Measurements from ENCODE around the gene PDCD4.
"Not testable (repeated sequence)": the region's sequence is repeated elsewhere in the genome, so short reads cannot be mapped to it uniquely, and the experiment has no call there.

The PDCD4 gene

GRCh38 chr10:110883924-110884323 is 12.2 kb downstream of the PDCD4 start:
- DNase-seq (ENCODE audit: low read depth): no peak

- no peak for DNase-seq (ENCODE audit: low read depth)
Observed at GRCh38 chr10:110885932-110886674, 14.4 kb downstream of the PDCD4 start.

GRCh38 chr10:110887560-110887959 is 15.8 kb downstream of the PDCD4 start:
- no peak for DNase-seq (ENCODE audit: low read depth)

- no peak for DNase-seq (ENCODE audit: low read depth)
Observed at GRCh38 chr10:110892602-110893288, 21.0 kb downstream of the PDCD4 start.

GRCh38 chr10:110893559-110894179 is 21.9 kb downstream of the PDCD4 start:
- no peak for DNase-seq (ENCODE audit: low read depth)

GRCh38 chr10:110897184-110897583 is 25.5 kb downstream of the PDCD4 start:
- no peak for DNase-seq (ENCODE audit: low read depth)

GRCh38 chr10:110898391-110898790 is 26.7 kb downstream of the PDCD4 start:
- DNase-seq (ENCODE audit: low read depth): no peak

- no peak for DNase-seq (ENCODE audit: low read depth)
Observed at GRCh38 chr10:110900983-110901382, 29.3 kb downstream of the PDCD4 start.

GRCh38 chr10:110901954-110902819 is 30.5 kb downstream of the PDCD4 start:
- DNase-seq (ENCODE audit: low read depth): no peak

- DNase-seq (ENCODE audit: low read depth): no peak
Observed at GRCh38 chr10:110903280-110904278, 31.9 kb downstream of the PDCD4 start.

- no peak for DNase-seq (ENCODE audit: low read depth)
Observed at GRCh38 chr10:110910138-110910537, 38.4 kb downstream of the PDCD4 start.

GRCh38 chr10:110912374-110912773 is 40.6 kb downstream of the PDCD4 start:
- DNase-seq (ENCODE audit: low read depth): no peak

- DNase-seq (ENCODE audit: low read depth): no peak
Observed at GRCh38 chr10:110914431-110914830, 42.7 kb downstream of the PDCD4 start.

- no peak for DNase-seq (ENCODE audit: low read depth)
Observed at GRCh38 chr10:110915035-110915434, 43.3 kb downstream of the PDCD4 start.

- DNase-seq (ENCODE audit: low read depth): not testable (repeated sequence)
Observed at GRCh38 chr10:110915600-110915999, 43.9 kb downstream of the PDCD4 start.

GRCh38 chr10:110916554-110917346 is 45.0 kb downstream of the PDCD4 start:
- DNase-seq (ENCODE audit: low read depth): no peak

- DNase-seq (ENCODE audit: low read depth): peak; percentile 77
Observed at GRCh38 chr10:110918269-110918642, 46.5 kb downstream of the PDCD4 start.

GRCh38 chr10:110918643-110919348 is 47.1 kb downstream of the PDCD4 start, which contains the start of gene BBIP1:
TSS of gene BBIP1 (minus strand) at chr10:110919180. CDS start at chr10:110918157, 1,023 bp downstream.
- no peak for DNase-seq (ENCODE audit: low read depth)

- peak; percentile 98 for DNase-seq (ENCODE audit: low read depth)
Observed at GRCh38 chr10:110919349-110919931, 47.7 kb downstream of the PDCD4 start, which contains the start of gene SHOC2. TSS of gene SHOC2 (plus strand) at chr10:110919604. CDS start at chr10:110964359, 44,755 bp downstream.
